ENCODE data around the gene ILK.

ILK gene

GRCh38 chr11:6574816-6575715, 28.5 kb upstream of the ILK start:
- no peak for DNase-seq

GRCh38 chr11:6576471-6577373, 26.9 kb upstream of the ILK start:
- DNase-seq, result peak; percentile 81

GRCh38 chr11:6578134-6578533, 25.4 kb upstream of the ILK start:
- DNase-seq, result no peak

GRCh38 chr11:6579681-6580080, 23.9 kb upstream of the ILK start:
- no peak for DNase-seq

GRCh38 chr11:6583584-6583983, 20.0 kb upstream of the ILK start:
- DNase-seq, result no peak

GRCh38 chr11:6584528-6584927, 19.0 kb upstream of the ILK start:
- DNase-seq, result no peak

- DNase-seq, result no peak
Measured at GRCh38 chr11:6586434-6587359, 16.9 kb upstream of the ILK start.

- no peak for DNase-seq
Measured at GRCh38 chr11:6587360-6587953, 16.1 kb upstream of the ILK start.

- no peak for DNase-seq
Measured at GRCh38 chr11:6588018-6588417, 15.6 kb upstream of the ILK start.

GRCh38 chr11:6594142-6594768, 9.3 kb upstream of the ILK start:
- DNase-seq, result no peak

- DNase-seq, result no peak
Measured at GRCh38 chr11:6596239-6596877, 7.2 kb upstream of the ILK start.

GRCh38 chr11:6598555-6598954, 5.0 kb upstream of the ILK start:
- no peak for DNase-seq

- no peak for DNase-seq
Measured at GRCh38 chr11:6599449-6599848, 4.1 kb upstream of the ILK start.

GRCh38 chr11:6599881-6600390, 3.6 kb upstream of the ILK start:
- no peak for DNase-seq

GRCh38 chr11:6601041-6601461, 2.5 kb upstream of the ILK start:
- DNase-seq, result no peak

- no peak for DNase-seq
Measured at GRCh38 chr11:6602096-6602940, 1.3 kb upstream of the ILK start.

GRCh38 chr11:6604081-6604626, 580 bp downstream of the ILK start:
- peak; percentile 80 for DNase-seq

GRCh38 chr11:6604790-6605189, 1.2 kb downstream of the ILK start:
- no peak for DNase-seq

GRCh38 chr11:6606471-6607189, 3.1 kb downstream of the ILK start:
- DNase-seq, result peak; percentile 94
